GM12801 (cell line): ENCODE measurements around the gene TBCD.

Source experiments
- TF ChIP-seq, protein P1 (sequence below): IDR thresholded peaks from one replicate; pipeline ENCODE4 v1.5.1; 2011; ENCODE audit warnings: control low read depth; ENCODE audit not compliant: insufficient read length; ENCODE audit errors: extremely low read depth

TBCD gene

DNA sequence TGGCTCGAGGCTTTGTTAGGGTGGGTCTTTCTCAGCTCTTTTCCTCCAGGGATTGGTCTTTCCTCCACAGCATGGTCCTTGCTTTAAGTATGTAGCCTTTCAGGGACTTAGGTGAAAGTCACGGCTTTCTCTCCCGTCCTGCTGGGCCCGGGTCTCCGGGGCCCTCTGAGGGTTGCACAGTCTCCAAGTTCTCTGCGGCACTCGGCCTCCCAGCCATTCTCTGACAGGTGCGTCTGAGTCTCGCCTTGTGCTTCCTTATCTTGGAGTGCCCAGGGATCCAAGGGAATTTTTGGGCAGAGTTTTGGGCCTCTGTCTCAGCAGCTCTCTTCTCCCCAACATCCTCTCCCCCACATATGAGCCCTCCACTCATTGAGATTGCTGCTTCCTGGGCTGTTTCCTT, 51.3 kb downstream of the TBCD start:
- TF ChIP-seq, protein P1, sequence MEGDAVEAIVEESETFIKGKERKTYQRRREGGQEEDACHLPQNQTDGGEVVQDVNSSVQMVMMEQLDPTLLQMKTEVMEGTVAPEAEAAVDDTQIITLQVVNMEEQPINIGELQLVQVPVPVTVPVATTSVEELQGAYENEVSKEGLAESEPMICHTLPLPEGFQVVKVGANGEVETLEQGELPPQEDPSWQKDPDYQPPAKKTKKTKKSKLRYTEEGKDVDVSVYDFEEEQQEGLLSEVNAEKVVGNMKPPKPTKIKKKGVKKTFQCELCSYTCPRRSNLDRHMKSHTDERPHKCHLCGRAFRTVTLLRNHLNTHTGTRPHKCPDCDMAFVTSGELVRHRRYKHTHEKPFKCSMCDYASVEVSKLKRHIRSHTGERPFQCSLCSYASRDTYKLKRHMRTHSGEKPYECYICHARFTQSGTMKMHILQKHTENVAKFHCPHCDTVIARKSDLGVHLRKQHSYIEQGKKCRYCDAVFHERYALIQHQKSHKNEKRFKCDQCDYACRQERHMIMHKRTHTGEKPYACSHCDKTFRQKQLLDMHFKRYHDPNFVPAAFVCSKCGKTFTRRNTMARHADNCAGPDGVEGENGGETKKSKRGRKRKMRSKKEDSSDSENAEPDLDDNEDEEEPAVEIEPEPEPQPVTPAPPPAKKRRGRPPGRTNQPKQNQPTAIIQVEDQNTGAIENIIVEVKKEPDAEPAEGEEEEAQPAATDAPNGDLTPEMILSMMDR = no peak

DNA sequence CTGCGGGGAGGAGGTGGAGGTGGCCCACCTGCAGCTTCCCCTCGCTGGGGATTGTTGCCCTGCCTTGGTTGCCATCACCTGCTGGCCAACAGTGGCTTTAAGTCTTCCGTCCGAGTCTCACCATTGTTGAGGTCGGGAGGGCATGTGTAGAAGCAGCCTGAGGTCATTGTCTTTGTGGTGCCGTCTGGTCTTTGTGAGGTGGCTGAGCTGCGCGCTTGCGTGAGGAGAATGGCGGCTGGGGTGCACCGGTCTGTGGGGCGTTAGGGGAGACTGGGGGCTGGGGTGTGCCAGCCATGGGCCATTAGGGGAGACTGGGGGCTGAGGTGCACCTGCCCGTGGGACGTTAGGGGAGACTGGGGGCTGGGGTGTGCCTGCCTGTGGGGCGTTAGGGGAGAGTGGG, 51.7 kb downstream of the TBCD start:
- TF ChIP-seq, protein P1 = no peak

DNA sequence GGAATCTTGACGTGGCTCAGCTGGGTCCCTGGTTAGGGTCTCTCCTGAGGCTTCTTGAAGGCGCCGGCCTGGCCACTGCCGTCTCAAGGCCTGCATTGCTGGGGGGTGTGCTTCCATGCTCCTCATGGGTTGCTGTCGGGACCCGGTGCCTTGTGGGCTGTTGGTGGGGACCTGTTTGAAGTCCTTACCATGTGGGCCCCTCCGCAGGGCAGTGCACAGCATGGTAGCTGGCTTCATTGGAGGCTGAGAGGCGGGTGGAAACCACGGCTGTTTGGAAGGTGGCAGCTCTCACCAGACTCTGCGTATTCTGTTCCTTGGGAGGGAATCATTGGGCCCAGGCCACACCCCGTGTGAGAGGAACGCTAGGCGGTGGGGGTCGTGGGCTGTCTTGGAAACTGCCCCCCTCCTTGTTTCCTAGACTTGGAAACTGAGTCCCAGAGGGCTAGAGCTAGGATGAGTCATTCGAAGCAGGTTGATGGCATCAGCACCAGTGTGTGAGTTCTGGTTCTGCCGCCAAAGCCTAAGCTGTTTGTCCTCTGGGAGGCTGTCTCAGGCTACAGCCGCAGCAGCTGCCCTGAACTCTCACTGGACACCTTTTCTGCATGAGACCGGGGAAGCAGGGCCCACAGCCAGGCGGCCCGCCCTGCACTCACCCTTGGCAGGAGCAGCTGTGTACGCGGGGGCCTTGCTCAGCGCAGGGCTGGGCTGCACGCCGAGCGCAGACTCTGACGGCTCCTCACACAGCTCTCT, 52.8 kb downstream of the TBCD start:
- TF ChIP-seq, protein P1 = no peak

DNA sequence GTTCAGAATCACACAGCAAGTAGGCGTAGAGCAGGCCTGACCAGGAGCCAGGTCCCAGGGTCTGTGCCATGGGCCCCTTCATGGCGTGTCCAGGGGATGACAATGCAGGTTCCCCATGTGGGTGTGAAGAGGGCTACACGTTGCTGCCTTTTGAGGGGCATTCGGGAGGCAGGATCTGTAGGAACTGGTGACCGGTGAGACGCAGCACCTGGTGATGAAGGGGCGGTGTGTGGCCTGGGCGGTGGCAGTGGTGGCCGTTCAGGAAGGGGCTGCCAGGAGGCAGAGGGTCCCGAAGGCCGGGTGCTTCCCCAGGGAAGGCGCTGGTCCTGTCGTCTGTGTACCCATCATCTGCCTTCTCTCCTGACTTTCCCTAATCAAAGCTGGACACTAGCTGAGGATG, 53.4 kb downstream of the TBCD start:
- TF ChIP-seq, protein P1 = no peak

DNA sequence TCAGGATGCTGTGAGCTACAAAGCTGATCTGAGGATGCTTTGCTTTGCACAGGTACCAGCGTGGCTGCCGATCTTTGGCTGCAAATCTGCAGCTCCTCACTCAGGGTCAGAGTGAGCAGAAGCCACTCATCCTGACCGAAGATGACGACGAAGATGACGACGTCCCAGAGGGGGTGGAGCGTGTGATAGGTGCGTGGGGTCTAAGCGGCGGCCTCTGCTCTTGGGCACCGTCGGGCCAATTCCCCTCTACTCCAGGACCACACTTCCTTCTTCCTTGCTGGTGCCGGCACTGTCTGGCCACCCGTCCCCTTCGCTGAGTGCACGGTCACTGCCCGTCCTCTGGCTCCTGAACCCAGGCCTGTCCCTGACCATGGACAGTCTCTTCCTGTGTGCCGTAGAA, 54.0 kb downstream of the TBCD start:
- TF ChIP-seq, protein P1 = no peak

DNA sequence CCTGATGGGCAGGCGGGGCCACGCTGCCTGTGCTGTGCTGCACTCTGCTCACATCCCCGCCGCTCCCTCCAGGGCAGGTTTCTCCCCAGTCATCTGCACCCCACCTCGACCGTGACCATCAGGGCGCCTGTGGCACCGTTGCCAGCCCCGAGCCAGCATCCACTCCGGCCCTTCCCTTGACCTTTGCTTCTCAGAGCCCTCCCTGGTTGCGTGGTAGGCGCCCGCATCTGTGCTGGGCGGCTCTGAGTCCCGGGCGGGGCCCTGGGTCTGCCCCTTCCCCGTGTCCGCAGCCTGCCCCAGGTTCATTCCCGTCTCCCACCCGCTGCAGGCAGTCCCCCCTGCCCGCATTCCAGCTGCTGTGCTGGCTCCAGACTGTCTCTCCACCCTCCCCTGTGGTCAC, 54.8 kb downstream of the TBCD start:
- TF ChIP-seq, protein P1 = no peak

DNA sequence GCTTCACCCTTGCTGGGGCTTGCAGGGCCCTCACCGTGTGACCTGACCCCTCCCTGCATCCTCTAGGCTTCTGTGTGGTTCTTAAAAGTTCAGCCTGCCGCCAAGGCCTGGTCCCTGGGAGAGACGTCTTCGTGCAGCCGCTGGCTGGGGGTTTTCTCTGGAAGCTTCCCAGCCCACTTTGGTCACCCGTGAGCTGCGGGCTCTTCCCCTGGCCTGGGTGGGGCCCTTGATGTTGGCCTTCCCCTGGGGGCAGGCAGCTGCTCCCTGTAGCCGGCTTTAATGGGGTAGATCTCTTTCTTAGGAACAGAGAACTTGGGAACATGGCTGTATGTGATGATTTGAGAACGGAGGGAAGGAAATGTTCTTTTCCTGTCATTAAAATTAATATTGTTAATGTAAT, 55.2 kb downstream of the TBCD start:
- TF ChIP-seq, protein P1 = no peak

DNA sequence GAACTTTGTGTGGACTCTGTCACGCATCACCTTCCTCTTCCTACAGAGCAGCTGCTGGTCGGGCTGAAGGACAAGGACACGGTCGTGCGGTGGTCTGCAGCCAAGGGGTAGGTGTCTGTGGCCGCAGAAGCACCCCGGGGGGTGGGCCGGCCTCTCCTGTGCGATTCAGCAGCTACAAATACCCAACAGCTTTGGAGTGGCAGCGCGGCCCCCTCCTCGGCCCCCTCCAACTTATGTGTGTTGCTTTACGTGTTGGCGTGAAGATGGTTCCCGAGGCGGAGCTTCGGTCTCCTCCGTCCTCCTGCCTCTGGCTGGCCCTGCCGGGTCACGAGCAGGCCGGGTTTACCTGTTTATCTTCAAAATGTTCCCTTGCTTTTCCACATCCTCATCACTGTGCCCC, 55.7 kb downstream of the TBCD start:
- TF ChIP-seq, protein P1 = no peak
